GM21737 (cell line): ENCODE measurements around the gene ATPAF1.
A peak's percentile ranks its signal among the peaks of the same experiment; 100 is the strongest.

Experiments
- ATAC-seq: cut with Tn5 transposase; IDR thresholded peaks from one replicate; pipeline ENCODE4 v1.9.1; 2021; ENCODE audit warnings: mild to moderate bottlenecking, moderate library complexity; ENCODE audit not compliant: unreplicated experiment

The ATPAF1 gene

DNA sequence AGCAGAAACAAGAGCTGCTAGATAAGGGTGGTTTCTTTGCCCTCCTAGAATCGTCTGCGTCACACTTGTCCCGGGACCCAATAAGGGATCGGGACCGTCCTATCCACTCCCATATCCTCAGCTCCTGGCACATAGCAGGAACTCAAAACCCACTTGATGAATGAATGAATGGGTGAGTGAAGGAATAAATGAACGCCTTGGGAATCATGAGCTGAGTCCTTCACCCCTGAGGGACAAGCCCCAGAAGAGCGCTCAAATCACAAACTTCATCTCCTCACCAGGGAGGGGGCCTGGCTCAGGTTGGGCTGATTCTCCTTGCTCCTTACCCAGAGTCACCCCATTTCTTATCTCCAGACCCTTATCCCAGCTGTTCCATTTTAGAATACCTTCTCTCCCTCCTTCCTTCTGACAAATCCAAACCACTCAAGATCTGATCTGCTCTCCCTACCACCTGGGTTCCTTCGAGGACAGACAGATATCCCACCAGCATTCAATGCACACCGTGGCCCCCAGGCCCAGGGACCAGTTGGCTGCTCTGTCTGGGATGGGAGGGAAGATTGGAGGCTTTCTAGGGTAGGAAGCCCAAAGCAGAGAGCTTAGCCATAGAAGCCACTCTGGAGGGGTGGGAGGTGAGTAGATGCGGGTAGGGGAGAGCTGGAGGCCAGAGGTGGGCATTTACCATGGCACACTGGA is 50.9 kb downstream of the ATPAF1 start:
- ATAC-seq = no peak

DNA sequence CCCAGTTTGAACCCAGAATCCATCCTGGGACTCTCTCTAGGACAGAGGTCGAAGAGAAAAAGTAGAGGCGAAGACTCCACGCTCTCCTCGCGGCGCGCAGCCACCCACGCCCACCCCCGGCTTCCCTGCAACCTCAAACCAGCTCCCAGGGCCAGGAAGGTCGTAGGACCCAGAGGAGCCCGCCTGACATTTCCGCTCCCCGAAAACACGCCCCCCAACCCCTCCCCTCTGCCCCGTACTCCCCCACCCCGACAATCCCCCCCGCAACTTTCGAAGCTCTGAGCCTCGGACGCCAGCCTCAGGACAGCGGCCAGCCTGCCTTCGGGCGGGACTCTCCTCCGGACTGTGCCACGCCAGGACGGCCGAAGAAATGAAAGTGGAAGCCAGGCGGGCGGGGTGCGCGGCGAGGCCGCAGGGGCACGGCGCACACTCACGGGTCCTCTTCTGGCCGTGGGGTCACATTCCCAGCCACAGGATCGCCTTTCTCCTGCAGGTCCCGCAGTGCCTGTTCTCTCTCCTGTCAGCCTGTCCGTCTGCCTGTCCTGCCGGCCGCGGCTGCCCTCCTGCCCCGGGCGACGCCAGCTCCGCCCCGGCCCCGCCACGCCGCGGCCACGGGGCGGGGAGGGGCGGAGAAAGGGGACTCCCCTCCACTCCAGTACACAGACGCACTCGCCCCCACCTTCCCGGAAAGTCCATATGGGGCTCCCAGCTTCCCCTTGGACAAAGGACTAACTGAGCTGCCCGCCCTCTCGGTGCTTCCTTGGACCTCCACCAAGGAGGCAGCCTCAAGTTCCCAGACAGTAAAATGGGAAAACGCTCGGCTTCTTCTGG is 51.7 kb downstream of the ATPAF1 start, which contains the start of gene MOB3C:
Gene MOB3C (minus strand): TSS at position 535 of the 831 bp plus-strand sequence. CDS start 3,490 bp downstream, outside the sequence.
- peak; percentile 53 for ATAC-seq

DNA sequence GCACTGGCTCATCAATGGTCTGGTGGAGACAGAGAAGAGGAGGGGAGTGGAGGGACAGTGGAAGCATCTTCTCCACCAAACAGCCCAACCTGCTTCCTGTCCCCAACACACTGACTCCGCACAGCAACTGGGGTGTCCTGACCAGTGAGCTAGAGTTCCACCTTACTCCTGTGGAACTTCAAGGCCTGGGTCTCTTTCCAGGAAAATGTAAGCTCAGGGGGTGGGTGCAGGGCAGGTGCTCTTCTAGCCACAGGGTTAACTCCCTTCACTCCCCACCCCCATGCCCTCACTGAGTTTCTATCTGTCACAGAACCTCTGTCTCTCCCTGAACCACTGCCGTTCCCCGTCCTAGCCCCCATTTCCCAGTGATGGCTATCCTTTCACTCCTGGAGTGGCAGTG is 52.4 kb downstream of the ATPAF1 start:
- ATAC-seq = no peak

DNA sequence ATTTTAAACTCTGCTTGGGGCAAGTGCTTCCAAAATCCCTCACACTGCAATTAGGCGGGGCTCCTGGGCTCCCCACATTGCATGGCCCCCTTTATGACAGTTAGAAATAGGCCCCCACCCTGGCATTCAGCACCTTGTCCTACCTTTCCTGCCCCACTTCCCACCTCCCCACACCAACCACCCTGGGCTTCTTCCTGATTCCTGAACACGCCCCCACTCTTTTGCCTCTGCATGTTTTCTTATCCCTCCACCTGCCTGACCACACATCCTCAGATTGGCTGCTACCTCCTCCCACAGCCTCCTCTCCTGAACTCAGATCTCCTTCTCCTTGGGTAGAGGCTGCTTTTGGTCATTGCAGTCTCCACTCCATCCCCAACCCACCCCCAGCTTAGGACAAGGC is 53.1 kb downstream of the ATPAF1 start:
- ATAC-seq = no peak

DNA sequence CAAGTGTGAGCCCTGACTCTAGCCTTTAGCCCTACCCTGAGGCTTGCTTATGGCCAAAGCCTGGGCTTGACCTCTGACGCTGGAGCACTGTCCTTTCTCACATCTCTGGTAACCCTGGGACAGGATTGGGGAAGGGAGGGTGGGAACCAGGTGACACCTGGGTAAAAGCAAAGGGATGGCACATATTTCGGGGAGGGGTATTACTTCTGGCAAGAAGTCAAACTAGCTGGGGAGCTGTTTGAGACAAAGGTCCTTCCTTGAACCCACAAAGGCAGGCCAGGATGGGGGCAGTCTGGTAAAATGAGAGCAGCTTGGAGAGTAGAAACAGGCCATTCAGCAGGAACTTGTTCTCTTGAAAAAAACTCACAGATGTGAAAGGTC is 53.6 kb downstream of the ATPAF1 start:
- no peak for ATAC-seq

DNA sequence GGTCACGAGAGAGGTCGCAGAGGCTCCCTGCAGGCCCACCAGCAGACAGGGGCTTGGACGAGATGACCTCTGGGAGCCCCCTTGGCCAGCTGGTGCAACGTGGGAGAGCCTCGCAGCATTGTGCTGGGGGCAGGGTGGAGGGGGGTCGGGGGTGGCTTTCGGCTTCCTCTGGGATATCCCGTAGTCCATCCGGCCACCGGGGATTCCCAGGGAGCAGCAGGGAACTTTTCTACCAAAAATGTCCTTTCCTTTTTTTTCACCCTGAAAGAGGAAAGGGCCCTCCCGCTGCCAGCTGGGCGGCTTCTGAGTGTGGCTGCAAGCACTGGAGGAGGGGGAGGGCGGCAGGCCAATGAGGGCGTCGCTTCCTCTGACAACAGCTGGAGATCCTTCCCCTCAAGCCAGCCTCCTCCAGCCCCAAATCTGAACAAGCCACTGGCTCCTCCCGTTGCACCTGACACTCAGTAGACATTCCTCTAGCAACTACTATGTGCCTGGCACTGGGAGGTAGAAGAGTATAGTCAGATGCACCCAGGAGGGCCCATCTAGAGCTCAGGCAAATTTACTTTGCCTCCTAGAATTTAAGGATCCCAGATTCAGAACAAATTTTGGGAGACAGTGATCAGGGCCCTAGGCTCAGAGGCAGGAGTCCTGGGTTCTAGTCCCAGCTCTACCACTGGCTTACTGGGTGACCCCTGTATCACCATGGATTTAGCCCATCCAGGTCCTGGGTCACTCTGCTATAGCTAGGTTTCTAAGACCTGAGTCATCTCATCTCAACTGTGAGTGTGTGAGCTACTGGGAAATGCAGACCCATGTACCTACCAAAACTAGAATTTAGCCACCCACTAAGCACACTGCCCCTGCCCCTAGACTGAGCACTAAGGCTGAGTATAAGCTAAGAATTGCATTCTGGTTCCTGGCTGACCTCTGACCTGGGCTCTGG is 54.2 kb downstream of the ATPAF1 start:
- ATAC-seq = peak; percentile 51

DNA sequence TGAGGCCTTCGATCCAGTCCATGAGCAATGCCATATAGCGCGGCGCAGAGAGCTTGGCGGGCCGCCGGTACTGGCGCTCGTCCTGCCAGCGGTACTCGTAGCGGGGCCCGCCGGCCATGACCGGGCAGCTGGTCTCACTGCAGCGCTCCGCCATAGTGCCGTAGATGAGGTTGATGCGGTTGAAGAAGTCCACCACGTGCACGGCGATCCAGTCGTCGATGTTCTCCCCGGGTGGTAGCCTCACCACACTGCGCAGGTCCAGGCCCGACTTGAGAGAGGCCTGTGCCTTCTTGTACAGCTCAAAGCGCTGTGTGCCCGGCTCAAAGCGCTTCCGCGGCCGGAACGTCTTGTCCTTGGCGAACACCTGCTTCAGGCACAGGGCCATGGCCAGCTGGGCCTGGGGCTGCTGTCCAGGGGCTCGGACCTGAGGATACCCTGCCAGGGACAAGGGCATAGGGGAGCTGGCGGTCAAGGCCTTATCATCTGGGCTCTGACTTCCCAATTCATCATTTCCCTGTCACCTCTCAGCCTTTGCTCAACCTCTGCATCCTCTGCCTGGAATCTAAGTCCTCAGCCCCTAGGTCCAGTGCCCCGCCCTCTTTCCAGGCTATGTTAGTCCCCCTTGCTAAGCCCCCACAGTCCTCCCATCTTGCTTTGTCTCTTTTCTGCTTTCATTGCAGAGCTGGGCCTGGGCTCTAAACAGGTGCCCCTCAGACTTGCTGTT is 55.1 kb downstream of the ATPAF1 start:
- ATAC-seq = no peak

DNA sequence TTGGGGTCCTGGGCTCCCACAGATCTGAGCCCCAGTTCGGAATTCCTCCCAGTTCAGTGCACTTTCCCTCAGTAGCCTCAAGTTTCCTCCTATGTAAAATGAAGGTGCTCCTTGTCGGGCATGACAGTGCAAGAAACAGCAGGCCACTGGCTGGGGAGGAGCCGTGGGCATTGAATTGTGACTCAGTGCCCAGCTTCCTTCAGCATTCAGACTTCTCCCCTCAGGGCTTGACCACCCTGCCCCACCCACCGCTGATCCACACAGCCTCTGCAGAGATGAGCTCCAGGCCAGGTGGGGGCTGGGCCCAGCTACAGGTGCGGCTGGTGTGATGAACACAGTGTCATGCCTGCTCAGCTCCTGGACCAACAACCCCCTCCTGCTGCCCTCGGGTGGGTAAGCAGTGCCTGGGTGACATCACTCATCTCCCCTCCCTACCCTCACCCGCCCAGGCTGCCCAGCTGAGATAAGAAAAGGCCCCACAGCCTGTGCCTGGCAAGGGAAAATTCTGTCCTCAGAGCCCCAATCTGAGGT is 56.4 kb downstream of the ATPAF1 start:
- no peak for ATAC-seq

DNA sequence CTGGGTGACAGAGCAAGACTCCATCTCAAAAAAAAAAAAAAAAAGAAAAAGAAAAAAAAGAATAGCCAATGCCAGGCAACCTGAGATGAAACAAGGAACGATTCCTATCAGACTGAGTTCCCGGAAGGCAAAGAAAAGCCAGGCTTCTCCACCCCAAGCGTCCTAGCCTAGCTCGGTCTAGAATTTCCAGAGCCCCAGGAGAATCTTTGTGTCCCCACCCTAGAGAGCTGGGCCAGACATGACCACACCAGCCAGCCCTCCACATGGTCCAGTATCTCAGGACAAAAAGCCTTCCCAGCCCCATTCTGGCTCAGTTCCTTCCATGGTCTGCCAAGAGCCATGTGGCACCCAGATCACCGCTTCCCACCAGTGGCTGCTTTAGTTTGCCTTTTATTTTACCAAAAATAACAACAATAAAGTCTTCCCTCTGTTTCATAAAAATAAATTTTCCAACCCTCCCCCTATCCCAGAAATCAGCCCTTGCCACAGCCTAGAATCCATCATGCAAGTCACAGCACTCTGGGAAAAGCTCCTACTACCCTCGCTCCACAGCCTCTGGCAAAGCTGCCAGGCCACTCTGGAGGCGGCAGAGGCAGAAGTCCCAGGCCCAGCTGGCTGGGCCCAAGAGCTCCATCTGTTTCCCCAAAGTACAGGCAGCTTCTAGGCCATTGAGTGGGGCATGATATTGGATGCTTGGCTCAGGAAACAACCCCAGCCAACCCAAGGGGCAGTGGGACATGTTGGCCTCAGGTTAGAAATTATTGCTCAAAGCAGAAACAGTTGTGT is 60.6 kb downstream of the ATPAF1 start:
- ATAC-seq = no peak

DNA sequence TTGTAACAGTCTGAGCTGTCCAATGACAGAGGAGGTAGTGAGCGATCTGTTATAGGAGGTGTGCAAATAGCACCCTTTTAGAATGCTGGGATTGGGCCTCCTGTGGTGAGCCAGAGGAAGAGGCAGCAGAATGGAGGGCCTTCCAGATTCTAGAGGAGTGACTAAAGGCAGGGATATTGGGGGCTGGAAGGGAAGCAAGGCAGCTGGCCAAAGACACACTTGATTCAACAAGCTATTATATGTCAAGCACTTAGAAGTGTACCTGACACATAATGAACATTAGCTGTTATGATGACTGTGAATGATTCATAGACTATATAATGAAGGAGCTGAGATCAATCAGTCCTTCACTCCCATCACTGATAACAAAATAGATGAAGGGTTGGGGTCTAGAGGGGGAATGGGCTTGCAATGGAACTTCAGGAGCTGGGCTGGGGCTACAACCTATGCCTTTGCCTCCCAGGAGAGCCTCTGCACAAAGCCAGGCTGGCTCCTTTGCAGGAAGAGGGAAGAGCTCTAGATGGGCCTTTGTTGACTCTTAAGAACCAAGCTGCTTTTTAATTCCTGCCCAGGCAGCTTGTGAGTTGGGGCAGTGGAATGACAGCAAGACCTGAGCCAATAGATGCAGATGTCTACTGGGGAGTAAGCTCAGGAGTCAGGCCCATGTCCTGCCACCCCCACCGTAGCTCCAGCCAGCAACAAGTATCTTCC is 61.8 kb downstream of the ATPAF1 start:
- ATAC-seq = no peak

DNA sequence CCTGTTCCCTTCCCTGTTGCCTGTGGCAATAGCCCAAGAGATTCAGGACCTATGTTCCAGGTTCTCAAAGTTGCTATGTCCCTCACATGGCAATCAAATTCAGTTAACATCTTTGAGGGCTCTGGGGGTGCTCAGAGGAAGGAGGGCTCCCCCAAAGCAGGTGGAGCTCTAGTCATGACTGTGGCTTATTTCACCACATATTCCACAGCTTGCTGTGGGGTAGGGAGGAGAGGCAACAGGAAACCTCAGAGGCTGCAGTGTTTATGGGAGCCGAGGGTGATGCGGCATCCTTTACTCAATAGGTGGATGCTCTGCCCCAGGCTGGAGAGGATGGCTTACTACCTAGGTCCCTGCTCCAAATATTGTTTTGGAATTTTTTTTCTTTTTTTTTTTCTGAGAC is 62.9 kb downstream of the ATPAF1 start:
- no peak for ATAC-seq

DNA sequence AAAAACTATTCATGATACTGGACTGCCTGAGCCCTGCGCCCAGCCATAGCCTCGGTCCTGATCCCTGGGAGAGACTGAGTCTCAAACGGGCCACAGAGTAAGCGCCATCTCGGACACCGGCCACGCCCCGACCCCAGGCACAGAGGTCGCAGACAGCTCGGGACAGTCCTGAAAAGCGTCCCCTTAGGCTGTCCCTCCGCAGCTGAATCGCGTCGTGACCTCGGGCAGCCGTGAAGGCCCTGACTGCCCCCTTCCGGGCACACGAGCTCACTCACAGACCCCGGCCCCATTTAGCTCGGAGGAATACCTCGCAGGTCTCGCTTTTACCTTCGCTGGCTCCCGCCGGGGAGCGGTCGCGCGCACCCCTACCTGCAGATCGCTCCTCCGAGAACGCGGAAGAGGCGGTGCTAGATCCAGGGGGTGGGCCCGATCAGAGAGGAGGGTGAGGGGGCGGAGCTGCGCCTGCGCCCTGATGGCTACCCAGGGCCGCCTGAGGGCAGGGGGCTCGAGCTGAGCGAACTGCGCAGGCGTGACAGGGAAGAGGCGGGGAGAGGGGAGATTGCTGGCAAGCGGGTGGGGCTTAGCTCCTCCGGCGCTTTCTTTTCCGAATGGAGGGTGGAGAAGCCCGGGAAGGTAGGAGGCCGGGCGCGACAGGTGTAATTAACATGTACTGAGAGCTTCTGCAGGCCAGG is 64.2 kb downstream of the ATPAF1 start, which contains the start of gene MKNK1:
Gene MKNK1 (minus strand): TSS at position 411 of the 692 bp plus-strand sequence. CDS start 20,941 bp downstream, outside the sequence.
- ATAC-seq = peak; percentile 96

DNA sequence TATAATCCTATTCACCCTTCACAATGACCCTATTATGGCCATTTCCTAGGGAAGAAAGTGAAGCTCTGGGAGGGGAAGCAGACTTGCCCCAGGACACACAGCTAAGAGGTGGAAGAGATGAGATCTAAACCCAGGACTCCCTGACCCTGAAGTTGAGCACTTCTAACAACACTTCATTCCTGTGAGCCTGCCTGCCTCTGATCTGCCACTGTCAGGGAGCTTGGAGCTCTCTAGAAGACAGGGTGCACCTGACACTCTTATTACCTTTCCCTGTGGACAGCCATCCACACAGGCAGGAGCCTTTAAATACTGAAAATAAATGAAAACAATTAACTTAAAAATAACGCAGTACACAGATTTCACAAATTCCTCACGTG is 64.7 kb downstream of the ATPAF1 start:
- no peak for ATAC-seq

DNA sequence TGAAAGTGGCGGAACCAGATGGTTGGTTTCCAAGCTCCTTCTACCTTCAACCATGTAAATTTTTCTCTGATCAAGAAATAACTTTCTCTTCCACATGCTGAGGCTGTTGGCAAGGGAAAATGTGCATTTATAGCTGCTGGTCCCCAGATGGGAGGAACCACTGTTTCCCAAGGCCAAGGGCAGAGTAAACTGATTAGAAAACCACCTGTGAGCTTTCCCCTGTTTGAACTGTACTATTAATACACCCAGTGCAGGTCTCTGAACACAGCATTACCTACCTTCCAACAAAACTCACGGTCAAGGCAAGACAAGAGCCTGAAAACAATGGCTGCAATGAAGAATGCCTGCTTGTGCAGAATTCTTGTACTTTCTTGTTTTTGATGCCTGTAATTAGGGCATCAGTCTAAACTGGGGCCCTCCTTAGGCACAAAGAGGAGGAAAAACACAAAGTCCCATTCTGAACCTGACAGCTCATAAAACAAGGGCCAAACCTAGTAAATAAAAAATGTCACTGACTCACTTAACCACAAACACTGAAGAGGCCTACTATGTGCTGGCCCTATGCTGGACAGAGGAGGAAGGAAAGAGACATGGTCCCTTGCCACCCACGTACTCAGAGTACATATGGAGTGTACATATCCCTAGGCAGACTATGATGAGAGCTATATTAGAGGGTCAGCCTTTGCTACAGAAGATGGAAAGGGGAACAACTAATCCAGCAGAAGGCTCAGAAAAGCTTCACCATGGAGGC is 66.7 kb downstream of the ATPAF1 start:
- ATAC-seq = no peak

DNA sequence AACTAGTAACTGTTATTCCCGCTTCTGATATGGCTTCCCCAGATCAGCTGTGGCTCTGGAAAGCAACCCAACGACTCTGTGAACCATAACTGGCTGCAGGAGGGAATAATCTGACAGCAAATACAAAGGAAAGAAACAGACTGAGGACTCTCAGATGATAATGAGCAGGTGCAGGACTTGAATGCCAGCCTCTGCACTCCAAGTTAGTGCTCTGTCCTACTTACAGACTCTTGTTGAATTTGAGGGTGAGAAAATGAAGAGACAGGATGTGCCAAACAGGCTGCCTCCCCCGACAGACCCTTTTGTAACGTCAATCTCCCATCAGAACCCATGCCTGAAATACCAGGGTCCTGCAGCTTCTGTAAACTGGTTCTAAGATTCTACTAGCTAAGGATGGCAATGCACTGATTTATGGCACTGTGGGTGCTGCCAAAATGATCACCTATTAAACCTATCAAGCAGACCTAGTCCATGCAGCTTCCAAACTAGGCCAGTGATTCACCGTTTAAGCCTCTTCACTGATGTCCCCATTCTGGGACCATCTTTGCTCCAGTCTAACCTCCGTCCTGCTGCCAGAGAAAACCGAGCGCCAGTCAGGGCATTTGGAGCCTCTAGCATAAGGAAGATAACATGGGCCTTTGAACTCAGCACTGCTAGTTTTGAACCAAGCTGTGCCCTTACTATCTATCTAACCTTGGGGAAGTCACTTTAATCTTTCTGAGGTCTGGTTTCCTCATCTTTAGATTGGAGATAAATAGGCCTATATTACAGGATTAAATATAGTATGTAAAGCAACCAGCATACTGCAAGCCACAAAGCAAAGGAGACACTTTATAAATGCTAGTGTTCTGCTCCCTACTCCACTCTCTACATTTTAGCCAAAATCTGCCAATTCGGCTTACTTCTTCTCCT is 68.8 kb downstream of the ATPAF1 start:
- no peak for ATAC-seq

DNA sequence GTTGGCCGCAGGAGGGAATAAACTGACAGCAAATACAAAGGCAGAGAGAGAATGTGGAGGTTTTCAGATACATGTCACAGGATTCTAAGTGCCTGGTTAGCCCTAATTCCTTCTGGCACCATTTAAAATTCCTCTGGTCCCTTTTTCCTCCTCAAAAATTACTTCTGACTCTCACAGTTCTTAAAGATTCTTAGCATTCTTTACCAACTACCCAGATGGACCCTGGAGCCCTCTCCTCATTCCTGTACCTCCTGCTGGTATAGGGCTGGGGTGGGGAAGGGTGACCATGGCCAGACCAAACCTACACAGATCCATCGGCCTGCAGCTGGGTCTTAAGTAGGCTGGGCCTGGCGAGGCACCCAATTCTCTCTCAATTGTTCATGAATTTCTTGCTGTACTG is 71.3 kb downstream of the ATPAF1 start:
- no peak for ATAC-seq
